HCT116 (cell line): ENCODE data around the gene TMEM63A. TPM values are rescaled to one million over a fixed set of nuclear protein-coding genes. Genes with fewer than 3 reads are reported as not detected.

ENCODE experiments used
- ATAC-seq: fragments of 200-7000 bp; cut with Tn5 transposase; 2 replicates; pipeline ENCODE4 v1.9.1; 2020; ENCODE audit warnings: mild to moderate bottlenecking, moderate library complexity
- BruUV-seq: library from RNA; stranded (reverse); fragments of 400-500 nt; replicated peaks from 2 replicates; lab custom pipeline; 2021; lab: Mats Ljungman, UMichigan
- CTCF ChIA-PET: fragments of 300-600 bp; sonication (Branson Sonifier 250); formaldehyde crosslinking; loops from one replicate; lab custom pipeline; 2021; ENCODE audit warnings: antibody characterized with exemption; lab: Charles Lee
- POLR2A ChIA-PET: fragments of 300-600, 350-600 bp; sonication (Branson Sonifier 250); formaldehyde crosslinking; loops from one replicate; lab custom pipeline; 2021; ENCODE audit warnings: antibody characterized with exemption; lab: Charles Lee
- RAD21 ChIA-PET, 2 experiments: fragments of 300-600 bp; sonication (Branson Sonifier 250); formaldehyde crosslinking; loops; one replicate each; lab custom pipeline; 2023; ENCODE audit warnings: low total read pairs in 2 of 2; ENCODE audit not compliant: uncharacterized antibody in 2 of 2, unreplicated experiment in 2 of 2, low non-redundant PET in 1 of 2; lab: Charles Lee
- DNase-seq: peaks from one replicate; pipeline ENCODE4 v3.0.0-alpha.2; 2010; ENCODE audit warnings: low read depth, low spot score
- H2AFZ ChIP-seq: fragments of 200-600 bp; shearing (Covaris generic), sonication (generic); 2 replicates; pipeline ENCODE4 v1.6.1; 2017; ENCODE audit warnings: low read depth, mixed run types, mixed read lengths, antibody characterized with exemption, low read length; ENCODE audit not compliant: poor library complexity, severe bottlenecking
- H3K27ac ChIP-seq: 2 replicates; pipeline ENCODE4 v1.5.1; 2012; ENCODE audit warnings: low read depth, low read length
- H3K27me3 ChIP-seq: fragments of 200-600 bp; sonication (generic); 2 replicates; pipeline ENCODE4 v1.6.1; 2016; ENCODE audit warnings: mixed run types, low read length, mixed read lengths; ENCODE audit not compliant: insufficient read depth
- H3K36me3 ChIP-seq, 2 experiments: fragments of 200-500 bp in 1 of 2; fragments of 200-600 bp in 1 of 2; sonication (Bioruptor generic) in 1 of 2; sonication (generic) in 1 of 2; 2 replicates each; pipeline versions ENCODE4 v1.5.1 to v1.6.1; 2014 to 2016; ENCODE audit warnings: low read length in 2 of 2, inconsistent platforms in 1 of 2, mixed read lengths in 1 of 2, mixed run types in 1 of 2; ENCODE audit not compliant: insufficient read depth in 2 of 2, control insufficient read depth in 1 of 2
- H3K4me1 ChIP-seq, 2 experiments: fragments of 200-600 bp in 1 of 2; sonication (generic) in 1 of 2; 2 replicates each; pipeline versions ENCODE4 v1.5.1 to v1.6.1; 2012 to 2017; ENCODE audit warnings: low read length in 2 of 2, inconsistent platforms in 1 of 2, mild to moderate bottlenecking in 1 of 2, mixed read lengths in 1 of 2, mixed run types in 1 of 2, moderate library complexity in 1 of 2; ENCODE audit not compliant: insufficient read depth in 2 of 2, control insufficient read depth in 1 of 2
- H3K4me2 ChIP-seq: fragments of 200-600 bp; sonication (generic); 2 replicates; pipeline ENCODE4 v1.6.1; 2017; ENCODE audit warnings: mixed run types, low read length, mixed read lengths
- H3K4me3 ChIP-seq, 2 experiments: fragments of 200-600 bp in 1 of 2; sonication (generic) in 1 of 2; replicated peaks in 1 of 2; 2 replicates each; pipeline ENCODE4 v1.5.1; 2011 to 2016; ENCODE audit warnings: low read length in 2 of 2, control low read depth in 1 of 2, low read depth in 1 of 2, mild to moderate bottlenecking in 1 of 2, mixed read lengths in 1 of 2, mixed run types in 1 of 2
- H3K79me2 ChIP-seq: fragments of 200-600 bp; sonication (generic); 2 replicates; pipeline ENCODE4 v1.6.1; 2017; ENCODE audit warnings: mild to moderate bottlenecking, mixed run types, low read length, moderate library complexity, mixed read lengths; ENCODE audit not compliant: insufficient read depth
- H3K9ac ChIP-seq: fragments of 200-600 bp; sonication (generic); 2 replicates; pipeline ENCODE4 v1.6.1; 2016; ENCODE audit warnings: low read length, mixed read lengths
- H3K9me2 ChIP-seq: fragments of 200-600 bp; sonication (generic), shearing (Covaris generic); 2 replicates; pipeline ENCODE4 v1.6.1; 2017; ENCODE audit warnings: mixed run types, mild to moderate bottlenecking, moderate library complexity; ENCODE audit not compliant: insufficient read depth
- H3K9me3 ChIP-seq, 2 experiments: fragments of 200-500 bp in 1 of 2; fragments of 200-600 bp in 1 of 2; sonication (Bioruptor generic) in 1 of 2; sonication (generic) in 1 of 2; 2 replicates each; pipeline ENCODE4 v1.6.1; 2014 to 2017; ENCODE audit warnings: low read length in 2 of 2, mixed read lengths in 2 of 2, inconsistent platforms in 1 of 2, low read depth in 1 of 2, mild to moderate bottlenecking in 1 of 2, mixed run types in 1 of 2, moderate library complexity in 1 of 2; ENCODE audit not compliant: control insufficient read depth in 1 of 2, insufficient read depth in 1 of 2
- H4K20me1 ChIP-seq: fragments of 200-600 bp; sonication (generic), shearing (Covaris generic); 2 replicates; pipeline ENCODE4 v1.6.1; 2017; ENCODE audit warnings: mixed run types, mild to moderate bottlenecking, moderate library complexity; ENCODE audit not compliant: insufficient read depth
- CEBPB ChIP-seq: IDR thresholded peaks from 2 replicates; pipeline ENCODE4 v1.6.1; 2012; ENCODE audit warnings: low read depth
- EZH2 ChIP-seq: fragments of 200-600 bp; sonication (generic); IDR thresholded peaks from 2 replicates; pipeline ENCODE4 v1.6.1; 2017; ENCODE audit warnings: antibody characterized with exemption, mixed run types
- JUND ChIP-seq: IDR thresholded peaks from 2 replicates; pipeline ENCODE4 v1.6.1; 2012
- SIN3A ChIP-seq: IDR thresholded peaks from 2 replicates; pipeline ENCODE4 v1.6.1; 2012; ENCODE audit warnings: low read depth
- intact Hi-C: fragments of 100-400 bp; cut with micrococcal nuclease; formaldehyde crosslinking; loops from 2 replicates; pipeline ENCODE4 v1.10.0; 2022
- total RNA-seq: library from RNA; stranded (reverse); gene quantifications from one replicate; pipeline ENCODE4 v1.2.1, GENCODE V29; 2021; ENCODE audit not compliant: unreplicated experiment
- TF ChIP-seq, protein P1 (sequence below): IDR thresholded peaks from 2 replicates; pipeline ENCODE4 v1.6.1; 2011; ENCODE audit warnings: mild to moderate bottlenecking, low read length, moderate library complexity; ENCODE audit not compliant: insufficient replicate concordance; ENCODE audit errors: extremely low read depth

The TMEM63A gene
- total RNA-seq, 1 experiment from 2014 or later, result 24.4 TPM

DNA sequence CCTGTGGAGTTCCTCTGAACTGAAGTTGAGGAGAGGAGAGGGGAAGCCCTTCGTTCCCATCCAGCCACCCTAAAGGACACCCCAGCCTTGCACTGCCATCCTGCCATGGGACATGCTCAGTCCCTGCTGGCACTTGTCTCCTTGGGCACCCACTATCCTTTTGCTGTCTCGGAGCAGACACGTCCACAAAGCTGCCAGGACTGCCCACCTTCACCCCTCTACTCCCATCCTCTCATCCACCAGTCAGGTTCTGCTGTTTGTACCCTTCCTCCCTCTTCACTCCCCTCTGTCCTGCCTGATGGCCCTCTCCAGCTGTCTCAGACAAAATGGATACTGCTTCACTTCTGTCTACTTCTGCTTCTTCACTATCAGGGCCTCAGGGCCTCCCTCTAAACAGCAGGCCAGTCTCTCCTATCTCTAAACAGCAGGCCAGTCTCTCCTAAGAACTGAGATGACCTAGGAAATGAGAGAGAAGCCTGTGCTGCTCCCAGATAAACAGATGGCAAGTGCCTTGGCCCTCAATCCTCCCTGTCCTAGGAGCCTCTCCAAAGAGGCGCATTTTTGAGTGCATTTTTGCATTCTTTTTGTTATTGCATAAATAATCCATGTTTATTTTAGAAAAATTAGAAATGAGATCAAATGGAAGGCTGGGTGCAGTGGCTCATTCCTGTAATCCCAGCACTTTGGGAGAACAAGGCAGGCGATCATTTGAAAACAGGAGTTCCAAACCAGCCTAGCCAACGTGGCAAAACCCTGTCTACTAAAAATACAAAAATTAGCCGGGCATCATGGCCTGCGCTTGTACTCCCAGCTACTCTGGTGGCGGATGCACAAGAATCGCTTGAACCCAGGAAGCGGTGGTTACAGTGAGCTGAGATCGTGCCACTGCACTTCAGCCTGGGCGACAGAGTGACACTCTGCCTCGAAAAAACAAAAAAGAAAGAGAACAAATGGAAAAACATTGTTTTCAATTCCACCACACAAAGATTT lies 46.3 kb upstream of the TMEM63A start:
- Histone ChIP-seq H3K4me3 (no peak overlapping the region), H3K27ac (no peak overlapping the region), H3K9me3 (no peaks in the 10 kb centered on the region), H3K36me3 (no peaks in the 10 kb centered on the region), H4K20me1 (no peaks in the 10 kb centered on the region), H3K27me3 (no peaks in the 10 kb centered on the region), H3K9me2 (no peaks in the 10 kb centered on the region), H3K4me1 (peaks cover 3 to 9% of the 10 kb centered on the region in 2 experiments; a peak in 3 of 4 replicates), H2AFZ (no peak overlapping the region), H3K79me2 (peaks cover 6% of the 10 kb centered on the region), H3K4me2 (no peak overlapping the region), H3K9ac (no peak overlapping the region)
- ATAC-seq (no peak), DNase-seq (no peak)
- TF ChIP-seq JUND (no peak), SIN3A (no peak), EZH2 (no peak), CEBPB (no peak)
- TF ChIP-seq, protein P1, sequence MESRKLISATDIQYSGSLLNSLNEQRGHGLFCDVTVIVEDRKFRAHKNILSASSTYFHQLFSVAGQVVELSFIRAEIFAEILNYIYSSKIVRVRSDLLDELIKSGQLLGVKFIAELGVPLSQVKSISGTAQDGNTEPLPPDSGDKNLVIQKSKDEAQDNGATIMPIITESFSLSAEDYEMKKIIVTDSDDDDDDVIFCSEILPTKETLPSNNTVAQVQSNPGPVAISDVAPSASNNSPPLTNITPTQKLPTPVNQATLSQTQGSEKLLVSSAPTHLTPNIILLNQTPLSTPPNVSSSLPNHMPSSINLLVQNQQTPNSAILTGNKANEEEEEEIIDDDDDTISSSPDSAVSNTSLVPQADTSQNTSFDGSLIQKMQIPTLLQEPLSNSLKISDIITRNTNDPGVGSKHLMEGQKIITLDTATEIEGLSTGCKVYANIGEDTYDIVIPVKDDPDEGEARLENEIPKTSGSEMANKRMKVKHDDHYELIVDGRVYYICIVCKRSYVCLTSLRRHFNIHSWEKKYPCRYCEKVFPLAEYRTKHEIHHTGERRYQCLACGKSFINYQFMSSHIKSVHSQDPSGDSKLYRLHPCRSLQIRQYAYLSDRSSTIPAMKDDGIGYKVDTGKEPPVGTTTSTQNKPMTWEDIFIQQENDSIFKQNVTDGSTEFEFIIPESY, result no peak
- intact Hi-C loops, result no loop called here
- POLR2A ChIA-PET, result no interaction called here
- CTCF ChIA-PET, result no interaction called here
- RAD21 ChIA-PET, result no interaction called here
- no TSS peak for BruUV-seq
